ENCODE results near the gene IMPACT. TPM values are rescaled to one million over a fixed set of nuclear protein-coding genes. Genes with fewer than 3 reads are reported as not detected.
A peak's percentile ranks its signal among the peaks of the same experiment; 100 is the strongest.

IMPACT gene
- total RNA-seq, 4 donors from 2014 or later, result 4.1 to 63.9 (median 15.1) TPM

- peak; percentile 54 to 63 for TF ChIP-seq POLR2A (IDR thresholded peaks at IDR 0.05)
- no peak for TF ChIP-seq CTCF (IDR thresholded peaks at IDR 0.05)
- Histone ChIP-seq H3K4me1 (no peaks in the 10 kb centered on the region), H3K27ac (peak within 1 kb of the TSS; percentile 79 to 85), H3K9me3 (no peaks in the 10 kb centered on the region), H3K36me3 (no peaks in the 10 kb centered on the region), H3K27me3 (no peaks in the 10 kb centered on the region), H3K4me3 (peak within 1 kb of the TSS; percentile 60 to 68)
- peak; percentile 92 to 94 for DNase-seq
- intact Hi-C loops (cut with DNase I; ENCODE audit: low total_unique reads), result no loop called here
These were observed 28.6 kb upstream of the IMPACT start, which contains the start of gene OSBPL1A for GRCh38 chr18:24397694-24398368. Gene OSBPL1A (minus strand): TSS chr18:24397824. CDS start chr18:24377533, 20,291 bp downstream.

DNA sequence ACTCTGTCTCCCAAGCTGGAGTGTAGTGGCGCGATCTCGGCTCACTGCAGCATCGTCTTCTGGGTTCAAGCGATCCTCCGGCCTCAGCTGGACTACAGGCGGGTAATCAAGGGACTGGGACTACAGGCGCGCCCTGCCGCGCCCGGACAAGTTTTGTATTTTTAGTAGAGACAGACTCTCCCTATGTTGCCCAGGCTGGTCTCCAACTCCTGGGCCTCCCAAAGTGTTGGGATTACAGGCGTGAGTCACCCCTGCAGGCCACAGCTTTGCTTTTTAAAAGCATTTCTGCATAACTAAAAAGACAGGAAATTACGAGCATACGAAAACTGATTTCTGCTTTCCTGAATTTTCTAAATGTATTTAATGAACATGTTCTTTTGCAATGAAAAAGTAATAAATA is 27.9 kb upstream of the IMPACT start:
- peak overlapping the region in 1 of 2 donors; percentile 85 for H3K27ac ChIP-seq
- no peak overlapping the region for H3K4me3 ChIP-seq
- no peak for DNase-seq

DNA sequence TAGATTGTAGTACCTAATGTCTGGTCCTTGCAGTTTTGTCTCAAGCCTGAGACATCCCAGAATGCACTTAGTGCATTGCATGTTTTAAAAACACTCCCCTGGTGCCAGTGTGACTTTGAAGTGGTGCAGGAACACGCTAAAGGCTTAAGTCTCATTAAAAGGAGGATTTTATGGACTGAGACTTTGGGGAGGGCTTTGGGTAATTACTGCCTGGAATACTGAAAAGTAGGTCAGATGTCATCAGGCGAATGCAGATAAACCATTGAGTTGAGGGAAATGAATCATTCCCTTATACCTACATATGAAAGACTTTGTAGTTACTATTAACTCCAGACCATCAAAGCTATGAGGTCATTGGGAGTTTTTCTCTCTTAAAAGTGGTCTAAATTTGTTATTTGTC is 25.9 kb upstream of the IMPACT start:
- H3K4me1 ChIP-seq, result no peaks in the 10 kb centered on the region

More for the DNA sequence above, 27.9 kb upstream of the IMPACT start:
- intact Hi-C loops (cut with DNase I; ENCODE audit: low total_unique reads), result no loop called here
- Histone ChIP-seq H3K4me1 (no peaks in the 10 kb centered on the region), H3K27me3 (no peaks in the 10 kb centered on the region), H3K36me3 (no peaks in the 10 kb centered on the region), H3K9me3 (no peaks in the 10 kb centered on the region)
- no peak for TF ChIP-seq POLR2A (IDR thresholded peaks at IDR 0.05)
- TF ChIP-seq CTCF (IDR thresholded peaks at IDR 0.05), result no peak

GRCh38 chr18:24402209-24402785 is 24.2 kb upstream of the IMPACT start:
- no peaks in the 10 kb centered on the region for H3K4me1 ChIP-seq
- H3K36me3 ChIP-seq, result no peaks in the 10 kb centered on the region
- H3K27me3 ChIP-seq, result no peaks in the 10 kb centered on the region
- intact Hi-C loops (cut with DNase I; ENCODE audit: low total_unique reads), result no loop called here
- no peaks in the 10 kb centered on the region for H3K9me3 ChIP-seq
- TF ChIP-seq CTCF (IDR thresholded peaks at IDR 0.05), result no peak
- TF ChIP-seq POLR2A (IDR thresholded peaks at IDR 0.05), result no peak
- H3K27ac ChIP-seq, result no peak overlapping the region
- DNase-seq, result no peak
- H3K4me3 ChIP-seq, result no peak overlapping the region

More for the DNA sequence above, 25.9 kb upstream of the IMPACT start:
- intact Hi-C loops (cut with DNase I; ENCODE audit: low total_unique reads), result no loop called here
- H3K9me3 ChIP-seq, result no peaks in the 10 kb centered on the region
- no peak overlapping the region for H3K4me3 ChIP-seq
- H3K27me3 ChIP-seq, result no peaks in the 10 kb centered on the region
- H3K27ac ChIP-seq, result no peak overlapping the region
- DNase-seq, result no peak
- no peak for TF ChIP-seq CTCF (IDR thresholded peaks at IDR 0.05)
- TF ChIP-seq POLR2A (IDR thresholded peaks at IDR 0.05), result no peak
- no peaks in the 10 kb centered on the region for H3K36me3 ChIP-seq

DNA sequence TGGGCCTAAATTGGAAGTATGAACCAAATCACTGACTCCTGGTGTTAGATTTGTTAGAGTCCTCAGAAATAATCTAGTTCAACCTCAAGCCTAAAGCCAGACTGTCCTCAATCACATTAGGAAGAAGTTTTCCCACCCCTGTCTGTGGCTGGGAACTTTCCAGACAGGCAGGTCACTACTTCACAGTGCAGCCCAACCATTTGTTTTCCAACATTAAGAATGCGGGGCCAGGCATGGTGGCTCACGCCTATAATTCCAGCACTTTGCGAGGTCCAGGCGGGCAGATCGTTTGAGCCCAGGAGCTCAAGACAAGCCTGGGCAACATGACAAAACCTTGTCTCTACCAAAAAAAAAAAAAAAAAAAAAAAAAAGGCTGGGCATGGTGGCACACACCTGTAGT is 23.4 kb upstream of the IMPACT start:
- intact Hi-C loops (cut with DNase I; ENCODE audit: low total_unique reads), result no loop called here
- no peaks in the 10 kb centered on the region for H3K27me3 ChIP-seq
- H3K27ac ChIP-seq, result no peak overlapping the region
- no peaks in the 10 kb centered on the region for H3K4me1 ChIP-seq
- no peaks in the 10 kb centered on the region for H3K36me3 ChIP-seq
- no peak for DNase-seq
- H3K4me3 ChIP-seq, result no peak overlapping the region
- no peaks in the 10 kb centered on the region for H3K9me3 ChIP-seq
- TF ChIP-seq CTCF (IDR thresholded peaks at IDR 0.05), result no peak
- TF ChIP-seq POLR2A (IDR thresholded peaks at IDR 0.05), result no peak
